ENCODE data around the gene VAMP2. TPM values are rescaled to one million over a fixed set of nuclear protein-coding genes. Genes with fewer than 3 reads are reported as not detected.

VAMP2 gene
- total RNA-seq, 2 experiments from 2014 or later, result 30.0 to 33.7 TPM

- Mint-ChIP-seq H3K4me3 (no peak overlapping the region), H3K27ac (no peak overlapping the region), H3K4me1 (ENCODE audit: low read depth) (peaks cover 38% of the 10 kb centered on the region), H3K27me3 (no peaks in the 10 kb centered on the region), H3K36me3 (ENCODE audit: low read depth) (peaks cover 28% of the 10 kb centered on the region), H3K9me3 (no peaks in the 10 kb centered on the region)
- CTCF ChIA-PET, result interaction anchor here (4.5 to 5.2 kb wide), 2 partner anchors 14 to 34 kb away, joined by 14 to 27 read pairs; partner anchors contain the start of gene ALOXE3
- no peak for TF ChIP-seq CTCF (IDR thresholded peaks at IDR 0.05)
- DNase-seq (no peak), ATAC-seq (no peak)
- intact Hi-C loops (cut with micrococcal nuclease), result loop anchor here (2.0 kb wide), 1 partner anchor 28 kb away; the partner anchor contains the start of gene HES7
- POLR2A ChIA-PET, result interaction anchor here (1.1 to 22.8 kb wide), 8 partner anchors 9 to 97 kb away, joined by 3 to 476 read pairs (median 13); partner anchors contain the start of genes HES7, PFAS and VAMP2
Observed at GRCh38 chr17:8153031-8153451, 9.7 kb downstream of the VAMP2 start.

GRCh38 chr17:8152112-8152775 is 10.5 kb downstream of the VAMP2 start, which contains the start of gene PER1:
TSS of gene PER1 (minus strand) at chr17:8152404. CDS start at chr17:8150706, 1,698 bp downstream.
- peaks cover 38% of the 10 kb centered on the region for H3K4me1 Mint-ChIP-seq (ENCODE audit: low read depth)
- no peak for TF ChIP-seq CTCF (IDR thresholded peaks at IDR 0.05)
- intact Hi-C loops (cut with micrococcal nuclease), result loop anchor here (2.0 kb wide), 1 partner anchor 27 kb away; the partner anchor contains the start of gene HES7
- no peaks in the 10 kb centered on the region for H3K9me3 Mint-ChIP-seq
- no peaks in the 10 kb centered on the region for H3K27me3 Mint-ChIP-seq
- peaks cover 34% of the 10 kb centered on the region for H3K36me3 Mint-ChIP-seq (ENCODE audit: low read depth)
- H3K27ac Mint-ChIP-seq, result no peak within 1 kb of the TSS
- CTCF ChIA-PET, result interaction anchor here (0.9 to 5.2 kb wide), 3 partner anchors 13 to 72 kb away, joined by 3 to 27 read pairs (median 10); partner anchors contain the start of gene ALOXE3
- ATAC-seq (peak; percentile 38), DNase-seq (peak; percentile 96)
- no peak within 1 kb of the TSS for H3K4me3 Mint-ChIP-seq
- POLR2A ChIA-PET, result interaction anchor here (1.3 to 22.8 kb wide), 7 partner anchors 9 to 97 kb away, joined by 3 to 476 read pairs (median 9); partner anchors contain the start of genes HES7 and PFAS

- peak; percentile 66 for DNase-seq
- H3K4me1 Mint-ChIP-seq (ENCODE audit: low read depth), result peaks cover 38% of the 10 kb centered on the region
- H3K36me3 Mint-ChIP-seq (ENCODE audit: low read depth), result peaks cover 38% of the 10 kb centered on the region
- ChIA-PET POLR2A (interaction anchor here (0.7 to 22.8 kb wide), 9 partner anchors 9 to 98 kb away, joined by 3 to 476 read pairs (median 7); partner anchors contain the start of genes HES7 and PFAS), CTCF (interaction anchor here (0.9 to 1.8 kb wide), 5 partner anchors 12 to 72 kb away, joined by 3 to 10 read pairs (median 3); no protein-coding TSS in a partner anchor)
- TF ChIP-seq CTCF (IDR thresholded peaks at IDR 0.05), result no peak
- no peak overlapping the region for H3K4me3 Mint-ChIP-seq
- no peaks in the 10 kb centered on the region for H3K9me3 Mint-ChIP-seq
- H3K27ac Mint-ChIP-seq, result no peak overlapping the region
- no peak for ATAC-seq
- intact Hi-C loops (cut with micrococcal nuclease), result loop anchor here (1.0 to 2.0 kb wide), 2 partner anchors 12 to 27 kb away; partner anchors contain the start of gene HES7
- no peaks in the 10 kb centered on the region for H3K27me3 Mint-ChIP-seq
Observed at GRCh38 chr17:8151641-8152111, 11.1 kb downstream of the VAMP2 start.

- intact Hi-C loops (cut with micrococcal nuclease), result loop anchor here (1.0 kb wide), 1 partner anchor 12 kb away; no protein-coding TSS in a partner anchor
- no peaks in the 10 kb centered on the region for H3K9me3 Mint-ChIP-seq
- ChIA-PET CTCF (interaction anchor here (0.8 to 1.8 kb wide), 7 partner anchors 10 to 34 kb away, joined by 3 to 10 read pairs (median 4); no protein-coding TSS in a partner anchor), POLR2A (interaction anchor here (0.7 to 22.8 kb wide), 10 partner anchors 8 to 98 kb away, joined by 3 to 476 read pairs (median 6); partner anchors contain the start of genes HES7 and PFAS)
- H3K4me1 Mint-ChIP-seq (ENCODE audit: low read depth), result peaks cover 38% of the 10 kb centered on the region
- ATAC-seq, result peak; percentile 29
- no peak for TF ChIP-seq CTCF (IDR thresholded peaks at IDR 0.05)
- no peaks in the 10 kb centered on the region for H3K27me3 Mint-ChIP-seq
- no peak overlapping the region for H3K4me3 Mint-ChIP-seq
- H3K36me3 Mint-ChIP-seq (ENCODE audit: low read depth), result peaks cover 43% of the 10 kb centered on the region
- peak; percentile 91 for DNase-seq
- peak overlapping the region; percentile 65 for H3K27ac Mint-ChIP-seq
Observed at GRCh38 chr17:8151120-8151640, 11.6 kb downstream of the VAMP2 start.

Measured in activated CD8-positive, alpha-beta T cell treated with anti-CD3 and anti-CD28 coated beads for 36 hours (primary cell).